ENCODE results near the gene DLG1.
A peak's percentile ranks its signal among the peaks of the same experiment; 100 is the strongest.
"Not testable (repeated sequence)": the region's sequence is repeated elsewhere in the genome, so short reads cannot be mapped to it uniquely, and the experiment has no call there.

The DLG1 gene

GRCh38 chr3:197125636-197126035 lies 172.8 kb downstream of the DLG1 start:
- FAIRE-seq = no peak
- DNase-seq (ENCODE audit: insufficient read length, low spot score) = no peak

GRCh38 chr3:197124713-197125112 lies 173.7 kb downstream of the DLG1 start:
- DNase-seq (ENCODE audit: insufficient read length, low spot score) (no peak), FAIRE-seq (no peak)

GRCh38 chr3:197122394-197122793 lies 176.0 kb downstream of the DLG1 start:
- FAIRE-seq (no peak), DNase-seq (ENCODE audit: insufficient read length, low spot score) (no peak)

- FAIRE-seq (no peak), DNase-seq (ENCODE audit: insufficient read length, low spot score) (no peak)
Measured at GRCh38 chr3:197117114-197117513, 181.3 kb downstream of the DLG1 start.

- DNase-seq (ENCODE audit: insufficient read length, low spot score) (no peak), FAIRE-seq (no peak)
Measured at GRCh38 chr3:197114007-197114406, 184.4 kb downstream of the DLG1 start.

GRCh38 chr3:197111685-197112084 lies 186.7 kb downstream of the DLG1 start:
- DNase-seq (ENCODE audit: insufficient read length, low spot score) = no peak
- FAIRE-seq = no peak

- FAIRE-seq (no peak), DNase-seq (ENCODE audit: insufficient read length, low spot score) (no peak)
Measured at GRCh38 chr3:197105786-197106185, 192.6 kb downstream of the DLG1 start.

- DNase-seq (ENCODE audit: insufficient read length, low spot score) = no peak
- no peak for FAIRE-seq
Measured at GRCh38 chr3:197104738-197105137, 193.7 kb downstream of the DLG1 start.

- DNase-seq (ENCODE audit: insufficient read length, low spot score) (no peak), FAIRE-seq (no peak)
Measured at GRCh38 chr3:197103766-197104165, 194.6 kb downstream of the DLG1 start.

- FAIRE-seq (no peak), DNase-seq (ENCODE audit: insufficient read length, low spot score) (no peak)
Measured at GRCh38 chr3:197093871-197094270, 204.5 kb downstream of the DLG1 start.

GRCh38 chr3:197088370-197088769 lies 210.0 kb downstream of the DLG1 start:
- DNase-seq (ENCODE audit: insufficient read length, low spot score) (no peak), FAIRE-seq (peak; percentile 74)

- FAIRE-seq = peak; percentile 28
- no peak for DNase-seq (ENCODE audit: insufficient read length, low spot score)
Measured at GRCh38 chr3:197085137-197085536, 213.3 kb downstream of the DLG1 start.

GRCh38 chr3:197083486-197083885 lies 214.9 kb downstream of the DLG1 start:
- FAIRE-seq = no peak
- no peak for DNase-seq (ENCODE audit: insufficient read length, low spot score)

- no peak for FAIRE-seq
- DNase-seq (ENCODE audit: insufficient read length, low spot score) = no peak
Measured at GRCh38 chr3:197082871-197083270, 215.5 kb downstream of the DLG1 start.

- DNase-seq (ENCODE audit: insufficient read length, low spot score) (no peak), FAIRE-seq (no peak)
Measured at GRCh38 chr3:197080344-197080743, 218.1 kb downstream of the DLG1 start.

- no peak for FAIRE-seq
Measured at GRCh38 chr3:197076415-197076814, 222.0 kb downstream of the DLG1 start.

GRCh38 chr3:197068077-197068476 lies 230.3 kb downstream of the DLG1 start:
- no peak for FAIRE-seq
- no peak for DNase-seq (ENCODE audit: insufficient read length, low spot score)

More at GRCh38 chr3:197076415-197076814, 222.0 kb downstream of the DLG1 start:
- DNase-seq (ENCODE audit: insufficient read length, low spot score) = no peak

- FAIRE-seq = no peak
- no peak for DNase-seq (ENCODE audit: insufficient read length, low spot score)
Measured at GRCh38 chr3:197064771-197065170, 233.6 kb downstream of the DLG1 start.

- DNase-seq (ENCODE audit: insufficient read length, low spot score) (no peak), FAIRE-seq (no peak)
Measured at GRCh38 chr3:197062446-197062845, 236.0 kb downstream of the DLG1 start.

GRCh38 chr3:197051637-197052036 lies 246.8 kb downstream of the DLG1 start:
- not testable (repeated sequence) for DNase-seq (ENCODE audit: insufficient read length, low spot score); FAIRE-seq

GRCh38 chr3:197050511-197050910 lies 247.9 kb downstream of the DLG1 start:
- FAIRE-seq = no peak
- no peak for DNase-seq (ENCODE audit: insufficient read length, low spot score)

GRCh38 chr3:197042539-197042938 lies 255.9 kb downstream of the DLG1 start:
- FAIRE-seq (no peak), DNase-seq (ENCODE audit: insufficient read length, low spot score) (no peak)

- DNase-seq (ENCODE audit: insufficient read length, low spot score) = no peak
- no peak for FAIRE-seq
Measured at GRCh38 chr3:197041875-197042488, 256.4 kb downstream of the DLG1 start.
